A673 (cell line): ENCODE measurements around the gene TWNK. TPM values are rescaled to one million over a fixed set of nuclear protein-coding genes. Genes with fewer than 3 reads are reported as not detected.

ENCODE experiments used
- BruUV-seq: library from RNA; stranded (reverse); fragments of 400-500 nt; replicated peaks from 2 replicates; lab custom pipeline; 2021; lab: Mats Ljungman, UMichigan
- CTCF ChIA-PET: fragments of 300-600 bp; sonication (Branson Sonifier 250); formaldehyde crosslinking; loops from one replicate; lab custom pipeline; 2022; ENCODE audit warnings: antibody characterized with exemption; lab: Charles Lee
- POLR2A ChIA-PET: fragments of 300-600 bp; sonication (Branson Sonifier 250); formaldehyde crosslinking; loops from one replicate; lab custom pipeline; 2022; ENCODE audit warnings: antibody characterized with exemption; ENCODE audit not compliant: low non-redundant PET; lab: Charles Lee
- DNase-seq: peaks from one replicate; pipeline ENCODE4 v3.0.0-alpha.2; 2015; ENCODE audit warnings: low spot score
- H3K27ac ChIP-seq: fragments of 200-600 bp; sonication (generic); 2 replicates; pipeline ENCODE4 v1.5.1; 2016; ENCODE audit warnings: mixed run types, low read depth, mild to moderate bottlenecking, mixed read lengths, antibody characterized with exemption, low read length; ENCODE audit not compliant: poor library complexity, severe bottlenecking
- H3K27me3 ChIP-seq: fragments of 200-600 bp; sonication (generic); replicated peaks from 2 replicates; pipeline ENCODE4 v1.6.1; 2017; ENCODE audit warnings: mixed run types, low read depth, mild to moderate bottlenecking, mixed read lengths, antibody characterized with exemption, low read length; ENCODE audit not compliant: insufficient read depth, poor library complexity
- H3K36me3 ChIP-seq: fragments of 200-600 bp; sonication (generic); 2 replicates; pipeline ENCODE4 v1.6.1; 2016; ENCODE audit warnings: mixed run types, mild to moderate bottlenecking, mixed read lengths, antibody characterized with exemption, low read length; ENCODE audit not compliant: insufficient read depth, poor library complexity, severe bottlenecking
- H3K4me1 ChIP-seq: fragments of 200-600 bp; sonication (generic); 2 replicates; pipeline ENCODE4 v1.6.1; 2017; ENCODE audit warnings: mixed run types, mild to moderate bottlenecking, mixed read lengths, antibody characterized with exemption, low read length; ENCODE audit not compliant: insufficient read depth, poor library complexity, severe bottlenecking
- H3K4me3 ChIP-seq: fragments of 200-600 bp; sonication (generic); 2 replicates; pipeline ENCODE4 v1.5.1; 2016; ENCODE audit warnings: low read depth, mixed run types, mild to moderate bottlenecking, mixed read lengths, low read length; ENCODE audit not compliant: poor library complexity, severe bottlenecking
- H3K9me3 ChIP-seq: fragments of 200-600 bp; sonication (generic); 2 replicates; pipeline ENCODE4 v1.6.1; 2016; ENCODE audit warnings: mixed run types, low read depth, mild to moderate bottlenecking, mixed read lengths, antibody characterized with exemption, low read length; ENCODE audit not compliant: poor library complexity, severe bottlenecking
- EZH2 ChIP-seq: fragments of 200-600 bp; sonication (generic); IDR thresholded peaks from 2 replicates; pipeline ENCODE4 v1.6.1; 2017; ENCODE audit warnings: borderline replicate concordance, low read depth, mild to moderate bottlenecking, mixed read lengths, antibody characterized with exemption, low read length; ENCODE audit not compliant: poor library complexity, severe bottlenecking
- intact Hi-C: fragments of 100-400 bp; cut with micrococcal nuclease; formaldehyde crosslinking; loops from one replicate; pipeline ENCODE4 v1.10.0; 2022; ENCODE audit not compliant: unreplicated experiment
- total RNA-seq: library from RNA; stranded (reverse); gene quantifications from 2 replicates; pipeline ENCODE4 v1.2.3, GENCODE V29; 2021
- TF ChIP-seq, protein P1 (sequence below): fragments of 300-800, 200-600 bp; sonication (generic); conservative IDR thresholded peaks from 2 replicates; pipeline ENCODE4 v1.5.1; 2017; ENCODE audit warnings: low read depth, mild to moderate bottlenecking, antibody characterized with exemption, low read length, moderate library complexity, mixed read lengths

Gene TWNK
- total RNA-seq, 1 experiment from 2014 or later: 29.5 TPM

DNA sequence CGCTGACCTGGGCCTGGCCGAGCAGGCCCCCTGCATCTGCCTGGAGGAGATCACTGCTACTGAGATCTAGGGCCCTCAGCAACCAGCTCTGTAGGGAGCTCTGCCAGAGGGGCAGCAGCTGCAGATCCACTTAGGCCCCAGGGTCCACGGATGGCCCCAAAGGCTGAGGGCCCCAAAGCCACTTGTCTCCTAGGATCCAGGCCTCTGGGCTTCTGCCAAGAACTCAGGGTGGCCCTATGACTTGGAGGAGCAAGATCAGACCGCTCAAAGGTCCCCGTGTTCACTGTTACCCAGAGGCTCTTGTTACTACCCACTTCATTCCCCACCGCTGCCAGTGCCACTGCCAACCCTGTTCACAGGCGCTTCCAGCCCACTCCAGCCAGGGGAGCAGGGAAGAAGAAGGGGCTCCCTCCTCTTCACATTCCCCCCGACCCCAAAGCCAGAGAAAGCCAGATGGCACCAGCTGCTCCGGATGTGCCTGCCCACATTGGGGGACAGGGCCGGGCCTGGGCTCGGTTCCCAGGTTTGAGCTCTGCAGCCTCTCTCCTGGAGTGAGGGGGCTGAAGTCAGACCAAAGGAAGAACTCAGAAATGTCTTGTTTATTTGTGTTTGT, 19.9 kb downstream of the TWNK start:
- no TSS peak for BruUV-seq
- CTCF ChIA-PET: interaction anchor here (0.6 to 0.7 kb wide), 2 partner anchors 12 to 38 kb away, joined by 3 to 4 read pairs; partner anchors contain the start of gene SEMA4G
- H3K4me1 ChIP-seq: peaks cover 11% of the 10 kb centered on the region

DNA sequence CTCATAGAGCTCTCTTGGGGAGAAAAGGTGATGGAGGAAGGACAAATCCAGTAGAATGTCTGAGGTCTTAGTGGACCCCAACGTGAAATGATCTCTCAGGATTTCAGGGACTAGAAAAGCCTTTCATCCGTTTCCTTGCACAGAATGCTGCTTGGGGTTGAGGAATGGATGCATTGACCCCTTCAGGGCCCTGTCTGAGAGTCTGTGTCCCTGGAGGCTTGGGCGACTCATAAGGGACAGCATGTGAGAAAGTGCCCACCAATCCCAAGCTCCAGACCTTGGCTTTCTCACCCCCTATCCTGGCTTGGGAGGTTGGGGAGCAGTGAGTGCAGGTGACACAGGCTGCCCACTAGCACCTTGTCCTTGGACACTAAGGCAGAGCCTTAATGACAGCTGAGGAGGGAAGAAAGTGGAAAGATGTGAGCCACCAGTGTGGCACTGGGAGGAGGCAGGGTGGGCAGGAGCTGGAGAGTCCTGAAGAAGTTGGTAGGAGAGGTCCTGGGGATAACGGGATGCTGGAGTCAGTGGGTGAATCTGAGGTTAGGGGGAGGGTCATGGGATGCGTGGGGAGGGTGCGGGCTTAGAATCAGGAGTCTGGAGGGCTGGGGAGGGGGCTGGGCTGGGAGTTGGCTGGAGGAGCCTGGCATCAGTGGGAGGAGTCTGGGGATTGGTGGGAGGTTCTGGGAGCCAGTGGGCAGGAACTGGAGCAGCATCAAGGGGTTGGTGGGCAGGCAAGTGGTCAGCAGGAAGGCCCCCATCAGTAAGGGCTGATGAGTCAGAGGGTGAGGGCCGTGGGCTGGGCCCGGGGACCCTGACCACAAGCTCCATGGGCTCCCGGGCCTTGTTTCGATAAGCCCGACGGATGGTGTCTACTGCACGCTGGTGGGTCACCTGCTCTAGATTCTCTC, 20.8 kb downstream of the TWNK start:
- TF ChIP-seq, protein P1, sequence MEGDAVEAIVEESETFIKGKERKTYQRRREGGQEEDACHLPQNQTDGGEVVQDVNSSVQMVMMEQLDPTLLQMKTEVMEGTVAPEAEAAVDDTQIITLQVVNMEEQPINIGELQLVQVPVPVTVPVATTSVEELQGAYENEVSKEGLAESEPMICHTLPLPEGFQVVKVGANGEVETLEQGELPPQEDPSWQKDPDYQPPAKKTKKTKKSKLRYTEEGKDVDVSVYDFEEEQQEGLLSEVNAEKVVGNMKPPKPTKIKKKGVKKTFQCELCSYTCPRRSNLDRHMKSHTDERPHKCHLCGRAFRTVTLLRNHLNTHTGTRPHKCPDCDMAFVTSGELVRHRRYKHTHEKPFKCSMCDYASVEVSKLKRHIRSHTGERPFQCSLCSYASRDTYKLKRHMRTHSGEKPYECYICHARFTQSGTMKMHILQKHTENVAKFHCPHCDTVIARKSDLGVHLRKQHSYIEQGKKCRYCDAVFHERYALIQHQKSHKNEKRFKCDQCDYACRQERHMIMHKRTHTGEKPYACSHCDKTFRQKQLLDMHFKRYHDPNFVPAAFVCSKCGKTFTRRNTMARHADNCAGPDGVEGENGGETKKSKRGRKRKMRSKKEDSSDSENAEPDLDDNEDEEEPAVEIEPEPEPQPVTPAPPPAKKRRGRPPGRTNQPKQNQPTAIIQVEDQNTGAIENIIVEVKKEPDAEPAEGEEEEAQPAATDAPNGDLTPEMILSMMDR: no peak
- TF ChIP-seq EZH2: no peak
- BruUV-seq: no TSS peak
- intact Hi-C loops: no loop called here
- ChIA-PET CTCF (interaction anchor here (0.7 to 1.2 kb wide), 2 partner anchors 10 to 53 kb away, joined by 3 to 4 read pairs; no protein-coding TSS in a partner anchor), POLR2A (no interaction called here)
- Histone ChIP-seq H3K27me3 (no peaks in the 10 kb centered on the region), H3K27ac (no peak overlapping the region), H3K9me3 (no peaks in the 10 kb centered on the region), H3K4me1 (peaks cover 13% of the 10 kb centered on the region), H3K4me3 (no peak overlapping the region), H3K36me3 (peaks cover 37% of the 10 kb centered on the region)
- no peak for DNase-seq

More for the DNA sequence above, 19.9 kb downstream of the TWNK start:
- H3K27ac ChIP-seq: peak overlapping the region; percentile 72
- POLR2A ChIA-PET: no interaction called here
- intact Hi-C loops: no loop called here
- H3K4me3 ChIP-seq: no peak overlapping the region
- H3K36me3 ChIP-seq: peaks cover 39% of the 10 kb centered on the region
- H3K27me3 ChIP-seq: no peaks in the 10 kb centered on the region
- H3K9me3 ChIP-seq: no peaks in the 10 kb centered on the region
- TF ChIP-seq, protein P1: no peak
- TF ChIP-seq EZH2: no peak
- DNase-seq: no peak

DNA sequence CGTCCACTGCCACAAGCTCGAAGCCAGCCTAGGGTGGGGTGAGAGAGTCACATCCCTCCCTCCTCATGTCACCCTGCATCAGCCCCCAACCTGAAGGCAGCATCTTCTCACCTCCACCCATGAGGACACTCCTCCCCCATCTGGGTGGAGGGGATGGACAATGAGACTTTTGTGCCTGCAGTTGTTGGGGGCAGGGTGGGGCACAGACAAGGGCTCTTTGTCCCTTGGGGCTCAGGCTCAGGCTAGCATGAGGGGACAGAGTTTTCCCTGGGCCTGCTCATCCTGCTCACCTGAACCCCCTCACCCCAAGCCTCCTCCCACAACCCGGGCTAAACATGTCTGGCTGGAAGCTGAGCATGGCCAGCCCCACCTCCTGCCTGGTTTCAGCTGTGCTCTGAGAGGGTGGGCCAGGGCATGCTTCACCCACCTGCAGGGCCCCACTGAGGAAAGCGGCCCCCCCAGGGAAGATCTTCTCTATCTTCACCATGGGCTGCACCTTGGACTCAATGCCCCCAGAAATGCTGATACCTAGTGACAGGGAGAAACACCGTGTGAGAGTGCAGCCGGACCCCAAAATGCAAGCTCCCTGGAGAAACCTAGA, 21.6 kb downstream of the TWNK start:
- POLR2A ChIA-PET: no interaction called here
- Histone ChIP-seq H3K27ac (no peak overlapping the region), H3K9me3 (no peaks in the 10 kb centered on the region), H3K36me3 (peaks cover 29% of the 10 kb centered on the region), H3K4me1 (peaks cover 18% of the 10 kb centered on the region), H3K4me3 (no peak overlapping the region), H3K27me3 (no peaks in the 10 kb centered on the region)
- CTCF ChIA-PET: interaction anchor here (1.2 kb wide), 1 partner anchor 11 kb away, joined by 4 read pairs; no protein-coding TSS in a partner anchor
- no peak for DNase-seq
- intact Hi-C loops: no loop called here
- BruUV-seq: no TSS peak
- no peak for TF ChIP-seq EZH2
- TF ChIP-seq, protein P1: no peak
